Liver (tissue), 9 donors: ENCODE data around the gene TH. TPM values are rescaled to one million over a fixed set of nuclear protein-coding genes. Genes with fewer than 3 reads are reported as not detected.

ENCODE experiments used
- DNase-seq: peaks from one replicate; pipeline ENCODE4 v3.0.0-alpha.2; 2017; ENCODE audit warnings: low spot score
- H3K27ac ChIP-seq, 2 donors: one replicate each; pipeline ENCODE4 v1.7.0; 2013; ENCODE audit warnings: inconsistent platforms in 2 of 2, low read length in 2 of 2, control low read depth in 1 of 2, low read depth in 1 of 2, mild to moderate bottlenecking in 1 of 2
- H3K27me3 ChIP-seq, 4 donors: one replicate each; pipeline versions ENCODE4 v1.6.1 to v1.7.0; 2013; ENCODE audit warnings: low read length in 3 of 4, inconsistent platforms in 1 of 4, mild to moderate bottlenecking in 1 of 4, moderate library complexity in 1 of 4; ENCODE audit not compliant: control insufficient read depth in 4 of 4, insufficient read depth in 4 of 4
- H3K36me3 ChIP-seq, 4 donors: one replicate each; pipeline versions ENCODE4 v1.6.1 to v1.7.0; 2013; ENCODE audit warnings: low read length in 3 of 4, mild to moderate bottlenecking in 3 of 4, low read depth in 1 of 4, moderate library complexity in 1 of 4; ENCODE audit not compliant: control insufficient read depth in 4 of 4, insufficient read depth in 3 of 4
- H3K4me1 ChIP-seq, 4 donors: one replicate each; pipeline versions ENCODE4 v1.6.1 to v1.7.0; 2013; ENCODE audit warnings: low read length in 3 of 4, mild to moderate bottlenecking in 3 of 4, moderate library complexity in 1 of 4; ENCODE audit not compliant: control insufficient read depth in 4 of 4, insufficient read depth in 4 of 4
- H3K4me3 ChIP-seq, 3 donors: one replicate each; pipeline versions ENCODE4 v1.6.1 to v1.7.0; 2013; ENCODE audit warnings: low read length in 3 of 3, control low read depth in 1 of 3, low read depth in 1 of 3, mild to moderate bottlenecking in 1 of 3
- H3K9ac ChIP-seq, 2 donors: one replicate each; pipeline ENCODE4 v1.7.0; 2013; ENCODE audit warnings: low read length in 2 of 2, mild to moderate bottlenecking in 2 of 2, moderate library complexity in 2 of 2, control low read depth in 1 of 2, low read depth in 1 of 2
- H3K9me3 ChIP-seq, 4 donors: one replicate each; pipeline versions ENCODE4 v1.6.1 to v1.7.0; 2013; ENCODE audit warnings: low read length in 3 of 4; ENCODE audit not compliant: control insufficient read depth in 4 of 4
- ATF3 ChIP-seq: IDR thresholded peaks from 2 replicates; pipeline ENCODE4 v1.6.1; 2016; ENCODE audit warnings: antibody characterized with exemption
- CTCF ChIP-seq: fragments of 150-350 bp; IDR thresholded peaks from 2 replicates; pipeline ENCODE4 v1.5.1; 2017; ENCODE audit warnings: improper control_type of control experiment, low read depth, low read length; ENCODE audit not compliant: missing input control
- EGR1 ChIP-seq, 2 donors: IDR thresholded peaks; 2 replicates each; pipeline ENCODE4 v1.6.1; 2016 to 2018; ENCODE audit warnings: antibody characterized with exemption in 2 of 2, low read depth in 2 of 2
- FOXA1 ChIP-seq: IDR thresholded peaks from 2 replicates; pipeline ENCODE4 v1.6.1; 2016; ENCODE audit warnings: antibody characterized with exemption
- FOXA2 ChIP-seq: IDR thresholded peaks from 2 replicates; pipeline ENCODE4 v1.6.1; 2016; ENCODE audit warnings: antibody characterized with exemption
- GABPA ChIP-seq, 2 donors: IDR thresholded peaks in 1 of 2; conservative IDR thresholded peaks in 1 of 2; 2 replicates each; pipeline ENCODE4 v1.6.1; 2016; ENCODE audit warnings: antibody characterized with exemption in 2 of 2, mild to moderate bottlenecking in 1 of 2, moderate library complexity in 1 of 2
- HNF4A ChIP-seq, 2 donors: conservative IDR thresholded peaks; 2 replicates each; pipeline ENCODE4 v1.6.1; 2016; ENCODE audit warnings: antibody characterized with exemption in 2 of 2, mild to moderate bottlenecking in 2 of 2
- HNF4G ChIP-seq: IDR thresholded peaks from 2 replicates; pipeline ENCODE4 v1.6.1; 2016; ENCODE audit warnings: antibody characterized with exemption
- JUND ChIP-seq, 2 donors: IDR thresholded peaks; 2 replicates each; pipeline ENCODE4 v1.6.1; 2016; ENCODE audit warnings: antibody characterized with exemption in 2 of 2
- MAX ChIP-seq: IDR thresholded peaks from 2 replicates; pipeline ENCODE4 v1.6.1; 2016; ENCODE audit warnings: antibody characterized with exemption
- NR2F2 ChIP-seq: IDR thresholded peaks from 2 replicates; pipeline ENCODE4 v1.6.1; 2016; ENCODE audit warnings: antibody characterized with exemption
- RAD21 ChIP-seq, 2 donors: IDR thresholded peaks; 2 replicates each; pipeline ENCODE4 v1.6.1; 2016; ENCODE audit warnings: antibody characterized with exemption in 2 of 2, mild to moderate bottlenecking in 2 of 2
- REST ChIP-seq: IDR thresholded peaks from 2 replicates; pipeline ENCODE4 v1.6.1; 2016; ENCODE audit warnings: antibody characterized with exemption, mild to moderate bottlenecking
- RXRA ChIP-seq, 2 donors: IDR thresholded peaks; 2 replicates each; pipeline ENCODE4 v1.6.1; 2017 to 2018; ENCODE audit warnings: antibody characterized with exemption in 2 of 2, mild to moderate bottlenecking in 1 of 2
- SP1 ChIP-seq: IDR thresholded peaks from 2 replicates; pipeline ENCODE4 v1.6.1; 2018; ENCODE audit warnings: antibody characterized with exemption, mild to moderate bottlenecking
- TAF1 ChIP-seq: conservative IDR thresholded peaks from 2 replicates; pipeline ENCODE4 v1.6.1; 2016; ENCODE audit warnings: antibody characterized with exemption, mild to moderate bottlenecking
- YY1 ChIP-seq: IDR thresholded peaks from 2 replicates; pipeline ENCODE4 v1.6.1; 2016; ENCODE audit warnings: antibody characterized with exemption, mild to moderate bottlenecking
- ZBTB33 ChIP-seq: IDR thresholded peaks from 2 replicates; pipeline ENCODE4 v1.6.1; 2016; ENCODE audit warnings: antibody characterized with exemption
- WGBS: extraction: QIAGEN DNeasy Blood & Tissue Kit; methylation state at CpG from one replicate; pipeline ENCODE4 v1.1.7; 2013; 5-methylcytosine and 5-hydroxymethylcytosine counted together
- polyA plus RNA-seq, 2 donors: library from polyadenylated mRNA; stranded (reverse) in 1 of 2; unstranded in 1 of 2; fragments of 200-250 nt in 1 of 2; fragments of >200 nt in 1 of 2; fragmentation: Nextera tagmentation in 1 of 2; extraction: Ambion mirVana in 1 of 2; gene quantifications; one replicate each; pipeline versions ENCODE4 v1.2.1 to v1.2.3, GENCODE V29; 2013 to 2015
- total RNA-seq, 2 donors: library from RNA; depleted of rRNA; stranded (reverse); fragments of >200 nt; gene quantifications; one replicate each; pipeline ENCODE4 v1.2.3, GENCODE V29; 2014
- donor health status: healthy.
- donor health status: healthy.
- donor health status: healthy.
- donor health status: healthy.
- donor health status: healthy.

The TH gene
- total and polyA plus RNA-seq, 4 donors = 0.13 to 0.24 TPM; not detected in 2

- TF ChIP-seq RAD21 (IDR thresholded peaks at IDR 0.05) (no peak), FOXA2 (no peak)
These were observed 34.5 kb upstream of the TH start (continued) for GRCh38 chr11:2205981-2206690.

GRCh38 chr11:2205214-2205720 lies 33.7 kb upstream of the TH start:
- H3K27me3 ChIP-seq = no peaks in the 10 kb centered on the region
- no peaks in the 10 kb centered on the region for H3K36me3 ChIP-seq
- no peak overlapping the region for H3K4me3 ChIP-seq
- no peak overlapping the region for H3K9ac ChIP-seq
- WGBS = 75% methylated on average over 1 of the region's 1 CpG
- DNase-seq = no peak
- no peak overlapping the region for H3K27ac ChIP-seq
- H3K9me3 ChIP-seq = peaks cover 0 to 4% (median 2%) of the 10 kb centered on the region in 4 donors
- no peaks in the 10 kb centered on the region for H3K4me1 ChIP-seq
- no peak for TF ChIP-seq RAD21 (IDR thresholded peaks at IDR 0.05)
- TF ChIP-seq MAX = no peak
- TF ChIP-seq FOXA2 = no peak
- no peak for TF ChIP-seq TAF1
- no peak for TF ChIP-seq CTCF
- no peak for TF ChIP-seq JUND (IDR thresholded peaks at IDR 0.05)
- TF ChIP-seq YY1 = no peak
- TF ChIP-seq HNF4A (conservative IDR thresholded peaks at IDR 0.05) = no peak
- no peak for TF ChIP-seq HNF4G
- TF ChIP-seq FOXA1 = no peak
- TF ChIP-seq EGR1 (IDR thresholded peaks at IDR 0.05; ENCODE audit: low read depth in 2 of 2) = no peak
- TF ChIP-seq RXRA (IDR thresholded peaks at IDR 0.05) = no peak
- no peak for TF ChIP-seq ATF3
- no peak for TF ChIP-seq ZBTB33
- no peak for TF ChIP-seq NR2F2
- no peak for TF ChIP-seq GABPA (IDR thresholded peaks at IDR 0.05 in 1 of 2, conservative IDR thresholded peaks at IDR 0.05 in 1 of 2)
- TF ChIP-seq SP1 = no peak
- TF ChIP-seq REST = no peak
